MM.1S (cell line): Measurements from ENCODE around the gene MMAA.

Source experiments
- CTCF ChIP-seq: fragments of 300-600 bp; sonication (generic); IDR thresholded peaks from 2 replicates; pipeline ENCODE4 v1.5.1; 2016; ENCODE audit warnings: antibody characterized with exemption, low read length, mixed read lengths
- EZH2 ChIP-seq: fragments of 300-600 bp; sonication (generic); optimal IDR thresholded peaks from 2 replicates; pipeline ENCODE3; 2017; ENCODE audit warnings: low read depth, mild to moderate bottlenecking, antibody characterized with exemption, low read length, mixed read lengths

- TF ChIP-seq CTCF (no peak), EZH2 (no peak)
Measured at GRCh38 chr4:145679520-145679919, 60.3 kb downstream of the MMAA start.
